ENCODE measurements around the gene SLX4IP.

DNA sequence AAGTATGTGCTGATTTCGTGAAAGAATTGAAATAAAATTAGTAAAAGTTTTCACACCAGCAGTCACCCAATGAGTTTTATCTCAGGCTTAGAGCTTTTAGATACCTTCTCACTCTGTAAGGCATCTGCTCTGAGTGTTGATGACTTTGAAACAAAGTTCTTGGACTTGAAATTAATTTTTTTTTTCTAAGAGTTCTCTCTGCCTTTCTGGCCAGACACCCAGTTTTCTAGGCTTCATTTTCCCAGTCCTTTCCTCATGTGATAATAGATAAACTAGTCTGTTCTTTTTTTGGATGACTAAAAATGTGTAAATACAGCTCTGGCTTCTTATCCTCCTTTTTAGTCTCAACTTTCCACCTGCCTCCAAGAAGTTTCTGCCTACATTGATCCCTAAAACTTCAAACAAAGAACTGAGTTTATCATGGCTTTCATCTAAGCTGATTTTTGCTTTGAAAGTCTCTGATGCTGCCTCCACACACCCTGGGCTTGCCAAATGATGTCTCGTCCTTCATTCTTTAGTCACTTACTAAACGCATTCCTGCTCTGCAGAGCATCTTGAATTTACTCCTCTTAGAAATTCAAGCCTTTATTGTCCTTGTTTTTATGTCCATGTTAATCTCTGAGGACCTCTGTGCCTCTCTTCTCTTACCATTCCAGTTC lies 32.7 kb downstream of the SLX4IP start:
- TF ChIP-seq, protein P1, sequence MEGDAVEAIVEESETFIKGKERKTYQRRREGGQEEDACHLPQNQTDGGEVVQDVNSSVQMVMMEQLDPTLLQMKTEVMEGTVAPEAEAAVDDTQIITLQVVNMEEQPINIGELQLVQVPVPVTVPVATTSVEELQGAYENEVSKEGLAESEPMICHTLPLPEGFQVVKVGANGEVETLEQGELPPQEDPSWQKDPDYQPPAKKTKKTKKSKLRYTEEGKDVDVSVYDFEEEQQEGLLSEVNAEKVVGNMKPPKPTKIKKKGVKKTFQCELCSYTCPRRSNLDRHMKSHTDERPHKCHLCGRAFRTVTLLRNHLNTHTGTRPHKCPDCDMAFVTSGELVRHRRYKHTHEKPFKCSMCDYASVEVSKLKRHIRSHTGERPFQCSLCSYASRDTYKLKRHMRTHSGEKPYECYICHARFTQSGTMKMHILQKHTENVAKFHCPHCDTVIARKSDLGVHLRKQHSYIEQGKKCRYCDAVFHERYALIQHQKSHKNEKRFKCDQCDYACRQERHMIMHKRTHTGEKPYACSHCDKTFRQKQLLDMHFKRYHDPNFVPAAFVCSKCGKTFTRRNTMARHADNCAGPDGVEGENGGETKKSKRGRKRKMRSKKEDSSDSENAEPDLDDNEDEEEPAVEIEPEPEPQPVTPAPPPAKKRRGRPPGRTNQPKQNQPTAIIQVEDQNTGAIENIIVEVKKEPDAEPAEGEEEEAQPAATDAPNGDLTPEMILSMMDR (conservative IDR thresholded peaks at IDR 0.05 in 1 of 2, IDR thresholded peaks at IDR 0.05 in 1 of 2; ENCODE audit: extremely low read depth in 1 of 2, insufficient read depth in 1 of 2, low read depth in 1 of 2, low read length in 2 of 2) = no peak
- TF ChIP-seq EZH2 (IDR thresholded peaks at IDR 0.05; ENCODE audit: borderline replicate concordance, low read length) = no peak
